SU-DHL-6 (cell line): Measurements from ENCODE around the gene RFX4.

Experiments used
- H2AFZ ChIP-seq: fragments of 200-600 bp; sonication (generic); 2 replicates; pipeline ENCODE4 v1.6.1; 2014; ENCODE audit warnings: low read depth, mild to moderate bottlenecking, moderate library complexity, mixed read lengths, antibody characterized with exemption, low read length; ENCODE audit not compliant: severe bottlenecking
- H3F3A ChIP-seq: fragments of 200-600 bp; shearing (Covaris generic); 2 replicates; pipeline ENCODE4 v1.6.0; 2016; ENCODE audit warnings: antibody characterized with exemption, mild to moderate bottlenecking; ENCODE audit not compliant: insufficient read depth
- H3K27ac ChIP-seq: fragments of 200-600 bp; sonication (generic); 2 replicates; pipeline ENCODE4 v1.5.1; 2016; ENCODE audit warnings: low read depth, mild to moderate bottlenecking, low read length, moderate library complexity, mixed read lengths
- H3K27me3 ChIP-seq: fragments of 200-600 bp; sonication (generic), shearing (Covaris generic); 2 replicates; pipeline ENCODE4 v1.6.0; 2014; ENCODE audit warnings: mild to moderate bottlenecking, low read length
- H3K36me3 ChIP-seq: fragments of 200-600 bp; sonication (generic); 2 replicates; pipeline ENCODE4 v1.6.1; 2014; ENCODE audit warnings: mild to moderate bottlenecking, low read length, mixed read lengths
- H3K4me2 ChIP-seq: fragments of 300-600, 200-600 bp; shearing (Covaris generic), sonication (generic); 2 replicates; pipeline ENCODE4 v1.6.0; 2014; ENCODE audit warnings: low read length, low read depth, mild to moderate bottlenecking; ENCODE audit not compliant: poor library complexity, severe bottlenecking
- H3K4me3 ChIP-seq: fragments of 200-600 bp; sonication (generic); 2 replicates; pipeline ENCODE4 v1.5.1; 2014; ENCODE audit warnings: antibody characterized with exemption, low read length, mild to moderate bottlenecking, mixed read lengths; ENCODE audit not compliant: insufficient read depth, poor library complexity, severe bottlenecking
- H3K79me2 ChIP-seq: fragments of 200-600 bp; sonication (generic); 2 replicates; pipeline ENCODE4 v1.6.1; 2014; ENCODE audit warnings: mild to moderate bottlenecking, low read length, moderate library complexity; ENCODE audit not compliant: insufficient read depth
- H3K9ac ChIP-seq: fragments of 200-600 bp; sonication (generic); 2 replicates; pipeline ENCODE4 v1.7.0; 2014; ENCODE audit warnings: mild to moderate bottlenecking, low read length
- H3K9me2 ChIP-seq: fragments of 200-600 bp; sonication (generic); replicated peaks from 2 replicates; pipeline ENCODE4 v1.6.1; 2014; ENCODE audit warnings: low read length; ENCODE audit not compliant: insufficient read depth
- H3K9me3 ChIP-seq: fragments of 200-600 bp; sonication (generic); 2 replicates; pipeline ENCODE4 v1.6.1; 2014; ENCODE audit warnings: low read length, mixed read lengths; ENCODE audit not compliant: insufficient read depth
- H4K20me1 ChIP-seq: fragments of 200-600 bp; sonication (generic); 2 replicates; pipeline ENCODE4 v1.6.1; 2014; ENCODE audit warnings: low read depth, mild to moderate bottlenecking, antibody characterized with exemption, low read length, moderate library complexity, mixed read lengths
- EZH2phosphoT487 ChIP-seq: fragments of 200-600 bp; sonication (generic), shearing (Covaris generic); conservative IDR thresholded peaks from 2 replicates; pipeline ENCODE4 v1.6.1; 2018; ENCODE audit warnings: mild to moderate bottlenecking, antibody characterized with exemption, low read length, moderate library complexity, mixed read lengths
- TF ChIP-seq, protein P1 (sequence below): fragments of 200-600 bp; sonication (generic); IDR thresholded peaks from one replicate; pipeline ENCODE4 v1.5.1; 2017; ENCODE audit warnings: antibody characterized with exemption, mild to moderate bottlenecking, low read length, moderate library complexity; ENCODE audit not compliant: insufficient read depth, poor library complexity, severe bottlenecking

RFX4 gene

DNA sequence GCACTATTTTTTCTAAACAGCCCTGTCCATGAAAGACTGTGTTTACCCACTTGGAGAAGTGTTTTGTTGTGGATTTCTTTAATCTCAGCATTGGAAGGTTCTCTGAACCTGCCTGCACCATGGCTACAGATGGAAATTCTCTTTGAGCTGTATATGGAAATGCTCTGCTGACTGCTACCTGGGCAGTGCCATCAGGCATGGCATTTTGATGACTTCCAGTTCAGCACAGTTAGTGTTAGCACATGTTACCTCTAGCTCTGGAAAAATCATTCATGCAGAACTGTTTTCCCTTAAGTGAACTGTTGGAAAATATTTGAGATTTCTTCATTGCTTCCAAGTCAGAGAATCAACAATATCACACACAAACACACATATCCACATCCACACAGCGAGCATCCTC, 139.1 kb downstream of the RFX4 start:
- no peaks in the 10 kb centered on the region for H4K20me1 ChIP-seq
- no peak overlapping the region for H3K9ac ChIP-seq
- no peak overlapping the region for H2AFZ ChIP-seq
- no peaks in the 10 kb centered on the region for H3K36me3 ChIP-seq
- 0 out of 2 replicates have a peak, but pooled peaks cover 3% of the 10 kb centered on the region for H3K27me3 ChIP-seq
- no peak overlapping the region for H3K4me3 ChIP-seq
- no peak overlapping the region for H3K27ac ChIP-seq
- no peaks in the 10 kb centered on the region for H3K9me3 ChIP-seq
- no peak for TF ChIP-seq EZH2phosphoT487
- TF ChIP-seq, protein P1, sequence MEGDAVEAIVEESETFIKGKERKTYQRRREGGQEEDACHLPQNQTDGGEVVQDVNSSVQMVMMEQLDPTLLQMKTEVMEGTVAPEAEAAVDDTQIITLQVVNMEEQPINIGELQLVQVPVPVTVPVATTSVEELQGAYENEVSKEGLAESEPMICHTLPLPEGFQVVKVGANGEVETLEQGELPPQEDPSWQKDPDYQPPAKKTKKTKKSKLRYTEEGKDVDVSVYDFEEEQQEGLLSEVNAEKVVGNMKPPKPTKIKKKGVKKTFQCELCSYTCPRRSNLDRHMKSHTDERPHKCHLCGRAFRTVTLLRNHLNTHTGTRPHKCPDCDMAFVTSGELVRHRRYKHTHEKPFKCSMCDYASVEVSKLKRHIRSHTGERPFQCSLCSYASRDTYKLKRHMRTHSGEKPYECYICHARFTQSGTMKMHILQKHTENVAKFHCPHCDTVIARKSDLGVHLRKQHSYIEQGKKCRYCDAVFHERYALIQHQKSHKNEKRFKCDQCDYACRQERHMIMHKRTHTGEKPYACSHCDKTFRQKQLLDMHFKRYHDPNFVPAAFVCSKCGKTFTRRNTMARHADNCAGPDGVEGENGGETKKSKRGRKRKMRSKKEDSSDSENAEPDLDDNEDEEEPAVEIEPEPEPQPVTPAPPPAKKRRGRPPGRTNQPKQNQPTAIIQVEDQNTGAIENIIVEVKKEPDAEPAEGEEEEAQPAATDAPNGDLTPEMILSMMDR: no peak
- no peaks in the 10 kb centered on the region for H3F3A ChIP-seq
- no peaks in the 10 kb centered on the region for H3K9me2 ChIP-seq
- no peaks in the 10 kb centered on the region for H3K79me2 ChIP-seq
- no peak overlapping the region for H3K4me2 ChIP-seq

DNA sequence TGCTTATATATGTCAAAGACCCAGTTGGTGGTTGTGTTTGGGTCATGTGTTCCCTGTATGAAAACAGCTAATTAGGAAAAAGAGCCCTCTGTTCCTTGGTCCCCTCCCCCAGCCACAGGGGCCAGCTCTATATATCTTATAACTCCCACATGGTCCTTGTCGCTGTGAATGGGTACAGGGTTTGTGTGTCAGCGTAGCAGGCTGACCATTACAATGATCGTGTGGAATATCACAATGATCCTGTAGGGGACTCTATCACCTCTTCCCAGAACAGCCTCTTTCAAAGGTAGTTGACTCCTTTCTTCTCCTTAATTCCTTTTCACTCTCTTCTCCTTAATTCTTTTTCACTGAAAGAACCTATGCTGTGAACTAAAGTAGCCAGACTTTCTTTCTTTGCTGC, 140.0 kb downstream of the RFX4 start:
- no peaks in the 10 kb centered on the region for H3K36me3 ChIP-seq
- H2AFZ ChIP-seq: no peak overlapping the region

DNA sequence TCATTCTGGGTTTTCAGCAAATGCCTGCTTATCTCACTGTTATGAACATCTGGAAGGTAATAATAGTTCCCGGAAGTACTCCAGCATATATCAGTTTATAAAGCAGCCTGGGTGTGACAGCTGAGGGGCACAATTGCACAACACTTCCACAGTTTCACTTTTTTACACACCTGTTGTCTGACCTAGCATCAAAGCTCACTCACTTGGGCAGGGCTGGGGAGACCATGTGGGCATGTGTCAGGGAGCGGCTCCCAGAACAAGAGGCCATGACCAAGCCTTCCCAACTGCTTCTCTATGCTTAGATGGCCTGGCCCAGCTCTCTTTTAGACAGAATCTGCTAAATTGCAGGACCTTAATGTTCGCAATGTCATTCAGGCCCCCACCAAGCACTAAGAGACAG, 140.6 kb downstream of the RFX4 start:
- Histone ChIP-seq H3K9me2 (no peaks in the 10 kb centered on the region), H3K27me3 (0 out of 2 replicates have a peak, but pooled peaks cover under 1% of the 10 kb centered on the region), H3K36me3 (no peaks in the 10 kb centered on the region), H3F3A (no peaks in the 10 kb centered on the region), H3K27ac (no peak overlapping the region), H2AFZ (no peak overlapping the region), H3K9ac (no peak overlapping the region), H4K20me1 (no peaks in the 10 kb centered on the region), H3K4me3 (no peak overlapping the region), H3K9me3 (no peaks in the 10 kb centered on the region), H3K4me2 (no peak overlapping the region), H3K79me2 (no peaks in the 10 kb centered on the region)
- TF ChIP-seq, protein P1: no peak
- no peak for TF ChIP-seq EZH2phosphoT487

More for the DNA sequence above, 140.0 kb downstream of the RFX4 start:
- no peak overlapping the region for H3K4me2 ChIP-seq
- no peaks in the 10 kb centered on the region for H4K20me1 ChIP-seq
- H3K9ac ChIP-seq: no peak overlapping the region
- no peak overlapping the region for H3K27ac ChIP-seq
- TF ChIP-seq EZH2phosphoT487: no peak
- TF ChIP-seq, protein P1: no peak
- no peaks in the 10 kb centered on the region for H3K79me2 ChIP-seq
- no peaks in the 10 kb centered on the region for H3F3A ChIP-seq
- H3K9me2 ChIP-seq: no peaks in the 10 kb centered on the region
- no peak overlapping the region for H3K4me3 ChIP-seq
- H3K9me3 ChIP-seq: no peaks in the 10 kb centered on the region
- H3K27me3 ChIP-seq: 0 out of 2 replicates have a peak, but pooled peaks cover 3% of the 10 kb centered on the region
